PFSK-1 (cell line): ENCODE results near the gene ANKRD27.
A peak's percentile ranks its signal among the peaks of the same experiment; 100 is the strongest.

Experiments
- FOXP2 ChIP-seq: optimal IDR thresholded peaks from 2 replicates; pipeline ENCODE3; 2011; ENCODE audit warnings: borderline replicate concordance, control low read depth, inconsistent platforms; ENCODE audit not compliant: insufficient read depth; ENCODE audit errors: extremely low read length, extremely low read depth
- POLR2AphosphoS5 ChIP-seq: IDR thresholded peaks from 2 replicates; pipeline ENCODE4 v1.6.1; 2012; ENCODE audit warnings: low read depth, mild to moderate bottlenecking, control low read depth, low read length, moderate library complexity
- REST ChIP-seq, 2 experiments: IDR thresholded peaks; 2 replicates each; pipeline versions ENCODE4 v1.6.1 to v1.8.0; 2011 to 2012; ENCODE audit warnings: low read depth in 2 of 2, low read length in 2 of 2, control low read depth in 1 of 2, inconsistent platforms in 1 of 2, mild to moderate bottlenecking in 1 of 2, moderate library complexity in 1 of 2; ENCODE audit not compliant: insufficient read depth in 1 of 2
- SIN3A ChIP-seq: IDR thresholded peaks from 2 replicates; pipeline ENCODE4 v1.6.1; 2012; ENCODE audit warnings: mild to moderate bottlenecking, low read length, moderate library complexity, borderline replicate concordance; ENCODE audit not compliant: insufficient read depth
- TAF1 ChIP-seq: IDR thresholded peaks from 2 replicates; pipeline ENCODE4 v1.6.1; 2012; ENCODE audit warnings: low read length, control low read depth, borderline replicate concordance; ENCODE audit not compliant: insufficient read depth

GRCh38 chr19:32674931-32675719 is at the start of gene ANKRD27:
- no peak for TF ChIP-seq SIN3A
- TF ChIP-seq TAF1, result peak; percentile 60; the same call in 1 of the 2 replicates
- TF ChIP-seq REST (IDR thresholded peaks at IDR 0.05; ENCODE audit: insufficient read depth in 1 of 2, low read depth in 2 of 2, low read length in 2 of 2), result no peak
- TF ChIP-seq POLR2AphosphoS5, result no peak; the same call in 1 of the 2 replicates
- peak; percentile 6 for TF ChIP-seq FOXP2
